ENCODE measurements around the gene SLC25A48.

Gene SLC25A48

DNA sequence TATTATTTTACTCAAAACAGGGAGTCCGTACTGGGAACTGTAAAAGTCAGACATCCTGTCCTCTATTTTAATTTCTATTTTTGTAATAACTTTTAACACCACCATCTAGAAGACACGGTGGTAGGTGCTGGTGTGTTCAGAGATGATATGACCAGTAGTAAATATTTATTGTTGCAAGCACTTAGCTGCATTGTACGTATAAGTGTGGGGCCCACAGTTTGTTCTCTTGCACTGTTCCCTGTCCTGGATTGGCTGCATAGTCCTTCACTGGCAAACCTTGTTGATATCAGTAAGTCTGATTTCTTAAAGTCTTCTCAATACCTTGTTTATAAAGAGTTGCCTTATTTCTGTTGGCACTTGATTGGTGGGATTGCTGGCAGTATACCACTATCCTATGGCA lies 85.7 kb downstream of the SLC25A48 start:
- DNase-seq (ENCODE audit: low read depth): no peak

DNA sequence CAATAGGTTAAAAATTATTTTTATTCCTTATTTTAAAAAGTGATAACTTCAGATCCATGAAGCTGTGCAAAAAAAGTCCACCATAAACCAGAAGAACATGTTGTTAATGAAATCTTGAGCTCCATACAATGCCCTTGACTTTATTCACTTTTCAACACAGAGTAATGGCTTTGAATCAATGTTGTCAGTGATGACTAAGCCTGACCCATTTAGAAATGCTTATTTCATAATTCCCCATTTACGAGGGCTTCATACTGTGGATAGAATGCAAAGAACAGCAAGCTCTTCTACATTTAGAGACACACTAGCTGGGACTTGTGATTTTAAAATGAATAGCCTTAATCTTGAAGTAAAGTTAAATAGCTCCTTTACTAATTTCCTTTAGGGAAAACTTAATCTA lies 86.9 kb downstream of the SLC25A48 start:
- peak; percentile 49 for DNase-seq (ENCODE audit: low read depth)

DNA sequence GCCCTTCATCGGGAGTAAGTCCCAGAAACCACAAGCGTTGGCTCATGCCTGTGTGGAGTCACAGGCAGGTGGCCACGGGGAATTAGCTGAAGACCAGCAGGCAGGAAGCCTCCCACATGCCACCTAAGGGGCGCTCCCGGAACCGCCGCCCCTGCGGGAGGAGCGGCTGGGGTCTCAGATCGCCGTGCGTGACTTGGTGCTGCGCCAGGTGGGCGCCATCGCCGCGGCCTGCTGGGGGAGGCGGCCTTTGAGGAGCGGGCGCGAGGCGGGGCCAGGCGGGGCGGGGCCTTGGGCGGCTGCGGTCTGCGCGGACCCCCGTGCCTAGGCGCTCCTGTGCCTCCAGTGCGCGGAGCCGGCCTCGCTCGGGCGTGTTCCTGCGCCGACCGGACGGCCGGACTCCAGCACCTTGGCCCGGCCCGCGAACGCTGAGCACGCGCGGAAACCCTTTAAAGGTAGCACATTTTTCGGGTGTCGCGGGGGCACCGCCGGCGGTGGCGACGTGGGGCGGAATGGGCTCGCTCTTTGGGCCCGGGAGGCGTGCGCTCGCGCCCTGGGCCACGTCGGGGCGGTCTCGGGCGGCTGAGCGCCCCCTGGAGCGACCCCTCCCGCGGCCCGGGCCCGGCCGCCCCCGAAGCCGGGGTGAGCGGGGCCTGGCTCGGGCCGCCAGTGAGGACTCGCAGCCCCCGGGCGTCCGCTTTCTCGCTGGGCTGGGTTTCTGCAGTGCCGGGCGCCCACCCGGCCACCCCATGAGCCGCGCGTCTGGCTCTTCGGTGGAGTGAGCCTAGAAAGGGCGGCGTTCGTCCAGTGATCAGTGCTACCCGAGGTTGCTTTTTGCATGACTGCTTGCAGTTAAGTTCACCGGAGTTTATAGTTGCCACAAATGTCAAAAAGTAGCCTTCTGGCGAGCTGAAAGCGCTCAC lies 95.8 kb downstream of the SLC25A48 start:
- DNase-seq (ENCODE audit: low read depth): no peak

DNA sequence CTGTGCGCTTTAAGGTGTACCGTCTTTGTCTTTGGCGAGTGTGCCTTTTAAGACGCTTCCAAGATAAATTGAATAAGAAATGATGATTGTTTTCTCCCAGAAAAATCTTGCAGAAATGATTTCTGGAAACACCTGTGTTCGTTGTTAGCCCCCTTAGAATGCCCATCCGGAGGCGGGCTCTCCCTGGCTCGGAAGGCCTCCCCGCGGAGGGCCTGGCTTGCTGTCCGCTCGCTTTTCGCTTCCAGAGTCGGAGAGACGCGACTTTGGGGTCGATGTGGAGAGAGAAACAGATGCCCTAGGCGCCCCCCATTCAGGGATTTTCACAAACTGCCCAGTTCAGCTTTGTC lies 96.5 kb downstream of the SLC25A48 start:
- no peak for DNase-seq (ENCODE audit: low read depth)

DNA sequence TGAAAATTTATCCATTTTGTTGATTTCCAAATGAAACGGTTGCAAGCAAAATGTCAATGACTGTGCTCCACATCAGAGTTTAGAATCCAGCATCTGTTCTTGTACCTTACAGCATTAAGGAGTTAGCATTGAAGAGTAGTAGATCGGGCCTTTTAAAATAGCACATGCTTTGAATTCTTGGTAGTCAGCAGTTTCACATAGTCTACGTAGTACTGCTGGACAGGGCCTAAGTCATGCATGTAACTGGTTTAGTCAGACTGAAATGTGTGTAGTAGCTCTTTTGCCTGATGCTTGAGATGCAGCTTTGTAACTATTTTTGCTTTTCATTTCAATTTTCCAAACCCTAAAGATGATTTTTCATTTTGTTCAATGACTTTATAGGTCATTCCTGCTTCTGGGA lies 100.5 kb downstream of the SLC25A48 start:
- DNase-seq (ENCODE audit: low read depth): peak; percentile 55

DNA sequence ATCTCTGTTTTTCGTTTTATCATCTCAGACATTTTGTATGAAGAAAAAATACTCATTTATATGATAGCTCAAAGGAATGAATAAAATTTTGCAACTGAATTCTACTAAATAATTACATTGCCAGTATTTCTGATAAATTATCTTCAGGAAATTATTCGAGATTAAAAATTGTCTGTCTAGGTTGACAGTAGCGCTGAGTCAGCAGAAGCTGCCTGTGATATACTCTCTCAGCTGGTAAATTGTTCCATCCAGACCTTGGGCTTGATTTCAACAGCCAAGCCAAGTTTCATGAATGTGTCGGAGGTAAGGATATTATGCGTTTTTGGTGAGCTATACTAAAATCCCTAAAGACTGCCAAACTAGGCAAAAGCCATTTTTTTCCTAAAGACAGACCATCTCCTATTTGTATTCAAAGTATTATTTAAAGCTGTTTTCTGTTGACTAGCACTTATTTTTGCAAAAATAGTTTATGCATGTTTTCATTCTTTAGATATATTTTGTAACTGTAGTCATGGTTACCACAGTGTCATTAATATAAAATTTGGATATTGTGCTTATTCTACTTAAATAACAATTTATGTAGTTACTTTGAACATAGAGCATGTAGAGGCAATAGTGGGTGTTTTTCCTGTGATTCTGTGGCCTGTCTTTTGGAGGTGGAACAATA lies 102.9 kb downstream of the SLC25A48 start:
- DNase-seq (ENCODE audit: low read depth): no peak

Data from iris pigment epithelial cell (primary cell).